K562 (cell line): Measurements from ENCODE around the gene RPL39.

Experiments used
- CTCF ChIP-seq, 3 experiments: IDR thresholded peaks in 2 of 3; conservative IDR thresholded peaks in 1 of 3; 2 replicates each; pipeline ENCODE4 v1.5.1; 2011 to 2012; ENCODE audit warnings: low read length in 3 of 3, mild to moderate bottlenecking in 3 of 3, control low read depth in 2 of 3, improper control_type of control experiment in 1 of 3, inconsistent platforms in 1 of 3, low read depth in 1 of 3, mixed read lengths in 1 of 3, moderate library complexity in 1 of 3; ENCODE audit not compliant: insufficient read depth in 2 of 3
- E2F5 ChIP-seq: sonication (generic); formaldehyde crosslinking; IDR thresholded peaks from 2 replicates; pipeline ENCODE4 v1.8.0; 2022; ENCODE audit warnings: mild to moderate bottlenecking, missing genetic modification reagents
- EZH2 ChIP-seq: IDR thresholded peaks from 2 replicates; pipeline ENCODE4 v1.6.1; 2012; ENCODE audit warnings: low read depth, mild to moderate bottlenecking, inconsistent platforms, low read length, borderline replicate concordance
- HDAC2 ChIP-seq: fragments of 450-650 bp; IDR thresholded peaks from 2 replicates; pipeline ENCODE4 v1.6.1; 2016; ENCODE audit warnings: mild to moderate bottlenecking
- HNRNPK ChIP-seq: fragments of 200-400 bp; formaldehyde crosslinking; IDR thresholded peaks from one replicate; pipeline ENCODE4 v1.6.1; 2018; ENCODE audit warnings: mild to moderate bottlenecking, low read depth, low read length; ENCODE audit not compliant: poor library complexity, severe bottlenecking
- POLR2A ChIP-seq: fragments of 450-650 bp; conservative IDR thresholded peaks from 2 replicates; pipeline ENCODE4 v1.6.1; 2016
- PRDM10 ChIP-seq: fragments of 450-650 bp; IDR thresholded peaks from 2 replicates; pipeline ENCODE4 v1.6.1; 2018; ENCODE audit not compliant: partially characterized antibody
- RAD21 ChIP-seq, 2 experiments: fragments of 250-450 bp in 1 of 2; fragments of 450-650 bp in 1 of 2; sonication (Bioruptor Pico) in 1 of 2; formaldehyde crosslinking in 1 of 2; IDR thresholded peaks in 1 of 2; conservative IDR thresholded peaks in 1 of 2; 2 replicates each; pipeline versions ENCODE4 v1.4.0 to v1.8.0; 2020 to 2022; ENCODE audit warnings: mild to moderate bottlenecking in 2 of 2, moderate library complexity in 1 of 2
- RCOR1 ChIP-seq, 2 experiments: IDR thresholded peaks; 2 replicates each; pipeline ENCODE4 v1.6.1; 2012; ENCODE audit warnings: low read depth in 2 of 2, low read length in 2 of 2, borderline replicate concordance in 1 of 2, improper control_type of control experiment in 1 of 2
- TAF1 ChIP-seq: IDR thresholded peaks from 2 replicates; pipeline ENCODE4 v1.6.1; 2011; ENCODE audit warnings: mild to moderate bottlenecking, low read length, moderate library complexity; ENCODE audit not compliant: insufficient read depth, control insufficient read depth, severe bottlenecking; ENCODE audit errors: extremely low read depth
- WHSC1 ChIP-seq: IDR thresholded peaks from one replicate; pipeline ENCODE4 v1.6.1; 2012; ENCODE audit warnings: low read length, control low read depth, inconsistent platforms
- ZBTB33 ChIP-seq: sonication (generic); formaldehyde crosslinking; IDR thresholded peaks from 2 replicates; pipeline ENCODE4 v1.8.1; 2023; ENCODE audit warnings: mild to moderate bottlenecking, missing genetic modification reagents

- TF ChIP-seq E2F5 (CRISPR knock-in tag) (no peak), EZH2 (no peak), POLR2A (no peak), WHSC1 (no peak), CTCF (IDR thresholded peaks at IDR 0.05 in 2 of 3, conservative IDR thresholded peaks at IDR 0.05 in 1 of 3; ENCODE audit: insufficient read depth in 2 of 3, low read depth in 1 of 3, low read length in 3 of 3) (no peak), ZBTB33 (CRISPR knock-in tag) (no peak), PRDM10 (no peak), TAF1 (no peak), HDAC2 (no peak), RCOR1 (IDR thresholded peaks at IDR 0.05; ENCODE audit: borderline replicate concordance in 1 of 2, low read depth in 2 of 2, low read length in 2 of 2) (no peak), RAD21 (CRISPR knock-in tag; conservative IDR thresholded peaks at IDR 0.05 in 1 of 2, IDR thresholded peaks at IDR 0.05 in 1 of 2) (no peak), HNRNPK (no peak)
Measured at GRCh38 chrX:119760026-119760877, 31.2 kb downstream of the RPL39 start.
